Measurements from ENCODE around the gene IL2RA.

DNA sequence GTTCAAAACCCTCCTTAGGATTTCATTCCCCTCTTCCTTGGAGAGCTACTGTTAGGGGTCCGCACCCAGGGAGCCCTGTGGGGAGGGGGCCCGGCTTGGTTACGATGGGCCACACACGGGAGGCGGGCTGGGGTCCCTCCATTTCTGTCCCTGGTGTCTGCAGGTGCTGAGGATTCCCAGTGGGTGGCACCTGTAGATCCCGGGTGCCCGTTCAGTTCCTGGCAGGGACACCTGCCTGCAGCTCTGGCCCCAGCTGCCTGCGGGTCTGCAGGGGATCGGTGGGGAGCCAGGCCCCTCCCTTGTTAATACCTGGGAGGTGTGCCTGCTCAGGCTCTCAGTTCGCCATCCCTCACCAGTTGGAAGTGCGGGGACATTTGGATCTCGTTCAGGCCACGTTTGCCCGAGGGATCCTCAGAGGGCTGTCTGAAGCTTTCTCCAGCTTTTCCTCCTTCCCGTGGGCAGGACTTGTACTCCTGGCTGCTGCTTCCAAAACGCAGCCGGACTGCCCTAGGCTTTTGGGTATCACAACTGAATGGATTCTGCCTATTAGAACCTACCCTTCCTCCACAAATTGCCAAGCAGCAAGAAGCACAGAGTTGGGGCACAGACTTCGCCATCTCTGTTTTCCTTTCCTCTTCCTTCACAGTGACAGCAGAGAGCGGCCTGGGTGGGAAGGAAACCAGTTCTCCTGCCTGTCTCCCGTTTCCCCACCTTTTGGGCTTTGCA is 62.6 kb downstream of the IL2RA start:
- TF ChIP-seq, protein P1, sequence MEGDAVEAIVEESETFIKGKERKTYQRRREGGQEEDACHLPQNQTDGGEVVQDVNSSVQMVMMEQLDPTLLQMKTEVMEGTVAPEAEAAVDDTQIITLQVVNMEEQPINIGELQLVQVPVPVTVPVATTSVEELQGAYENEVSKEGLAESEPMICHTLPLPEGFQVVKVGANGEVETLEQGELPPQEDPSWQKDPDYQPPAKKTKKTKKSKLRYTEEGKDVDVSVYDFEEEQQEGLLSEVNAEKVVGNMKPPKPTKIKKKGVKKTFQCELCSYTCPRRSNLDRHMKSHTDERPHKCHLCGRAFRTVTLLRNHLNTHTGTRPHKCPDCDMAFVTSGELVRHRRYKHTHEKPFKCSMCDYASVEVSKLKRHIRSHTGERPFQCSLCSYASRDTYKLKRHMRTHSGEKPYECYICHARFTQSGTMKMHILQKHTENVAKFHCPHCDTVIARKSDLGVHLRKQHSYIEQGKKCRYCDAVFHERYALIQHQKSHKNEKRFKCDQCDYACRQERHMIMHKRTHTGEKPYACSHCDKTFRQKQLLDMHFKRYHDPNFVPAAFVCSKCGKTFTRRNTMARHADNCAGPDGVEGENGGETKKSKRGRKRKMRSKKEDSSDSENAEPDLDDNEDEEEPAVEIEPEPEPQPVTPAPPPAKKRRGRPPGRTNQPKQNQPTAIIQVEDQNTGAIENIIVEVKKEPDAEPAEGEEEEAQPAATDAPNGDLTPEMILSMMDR (conservative IDR thresholded peaks at IDR 0.05; ENCODE audit: low read depth in 2 of 2), result no peak
- TF ChIP-seq POLR2AphosphoS5 (IDR thresholded peaks at IDR 0.05; ENCODE audit: low read depth) (no peak), EZH2 (IDR thresholded peaks at IDR 0.05; ENCODE audit: low read depth, unreplicated experiment) (no peak)

Data from GM23338 (cell line).